PFSK-1 (cell line): ENCODE results near the gene FMC1.

ENCODE experiments used
- FOXP2 ChIP-seq: optimal IDR thresholded peaks from 2 replicates; pipeline ENCODE3; 2011; ENCODE audit warnings: borderline replicate concordance, control low read depth, inconsistent platforms; ENCODE audit not compliant: insufficient read depth; ENCODE audit errors: extremely low read length, extremely low read depth
- POLR2AphosphoS5 ChIP-seq: IDR thresholded peaks from 2 replicates; pipeline ENCODE4 v1.6.1; 2012; ENCODE audit warnings: low read depth, mild to moderate bottlenecking, control low read depth, low read length, moderate library complexity
- REST ChIP-seq, 2 experiments: IDR thresholded peaks; 2 replicates each; pipeline versions ENCODE4 v1.6.1 to v1.8.0; 2011 to 2012; ENCODE audit warnings: low read depth in 2 of 2, low read length in 2 of 2, control low read depth in 1 of 2, inconsistent platforms in 1 of 2, mild to moderate bottlenecking in 1 of 2, moderate library complexity in 1 of 2; ENCODE audit not compliant: insufficient read depth in 1 of 2
- SIN3A ChIP-seq: IDR thresholded peaks from 2 replicates; pipeline ENCODE4 v1.6.1; 2012; ENCODE audit warnings: mild to moderate bottlenecking, low read length, moderate library complexity, borderline replicate concordance; ENCODE audit not compliant: insufficient read depth
- TAF1 ChIP-seq: IDR thresholded peaks from 2 replicates; pipeline ENCODE4 v1.6.1; 2012; ENCODE audit warnings: low read length, control low read depth, borderline replicate concordance; ENCODE audit not compliant: insufficient read depth

- no peak for TF ChIP-seq SIN3A
- TF ChIP-seq POLR2AphosphoS5, result no peak
- TF ChIP-seq REST (IDR thresholded peaks at IDR 0.05; ENCODE audit: insufficient read depth in 1 of 2, low read depth in 2 of 2, low read length in 2 of 2), result no peak
- TF ChIP-seq TAF1, result no peak
- no peak for TF ChIP-seq FOXP2
These were observed 26.5 kb downstream of the FMC1 start for GRCh38 chr7:139367438-139368155.
